ENCODE measurements around the gene KEL. TPM values are rescaled to one million over a fixed set of nuclear protein-coding genes. Genes with fewer than 3 reads are reported as not detected.

The KEL gene
- total RNA-seq, 1 experiment from 2014 or later = 0.91 TPM

DNA sequence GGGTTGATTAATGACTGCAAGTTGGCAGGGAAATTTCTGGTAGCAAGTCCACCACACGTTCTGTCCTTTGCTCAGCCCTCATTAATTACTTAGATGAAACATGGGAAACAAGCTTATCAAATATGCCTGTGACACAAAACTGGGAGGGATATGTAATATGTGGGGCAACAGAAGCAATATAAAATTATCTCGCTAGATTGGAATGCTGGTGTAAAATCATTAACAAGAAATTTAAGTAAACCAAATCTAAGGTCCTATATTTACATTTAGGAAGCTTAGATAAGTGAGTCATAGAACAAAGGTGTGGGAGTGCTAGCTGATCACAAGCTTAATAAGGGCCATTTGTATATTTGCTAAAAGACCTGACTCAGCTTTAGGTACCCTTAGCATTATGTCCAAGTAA is 52.1 kb downstream of the KEL start:
- Histone ChIP-seq H3K9ac (ENCODE audit: low read length) (no peak overlapping the region), H3K4me2 (ENCODE audit: low read length) (no peak overlapping the region), H3K27me3 (ENCODE audit: insufficient read depth, low read length) (peaks cover 7% of the 10 kb centered on the region; the same call in 1 of the 2 replicates), H2AFZ (ENCODE audit: low read depth, low read length, poor library complexity, severe bottlenecking) (no peak overlapping the region), H3K27ac (ENCODE audit: low read depth, low read length) (no peak overlapping the region), H3K36me3 (ENCODE audit: control insufficient read depth in 1 of 2, insufficient read depth in 2 of 2, low read length in 2 of 2) (no peaks in the 10 kb centered on the region), H3K9me2 (ENCODE audit: insufficient read depth) (no peaks in the 10 kb centered on the region), H3K4me1 (ENCODE audit: control insufficient read depth in 1 of 2, insufficient read depth in 2 of 2, low read length in 2 of 2) (no peaks in the 10 kb centered on the region), H3K9me3 (ENCODE audit: control insufficient read depth in 1 of 2, insufficient read depth in 1 of 2, low read depth in 1 of 2, low read length in 2 of 2) (no peaks in the 10 kb centered on the region), H4K20me1 (ENCODE audit: insufficient read depth) (no peaks in the 10 kb centered on the region), H3K4me3 (replicated peaks in 1 of 2; ENCODE audit: low read depth in 1 of 2, low read length in 2 of 2) (no peak overlapping the region), H3K79me2 (ENCODE audit: insufficient read depth, low read length) (no peaks in the 10 kb centered on the region)
- no peak for TF ChIP-seq SP1 (IDR thresholded peaks at IDR 0.05; ENCODE audit: low read depth)
- no peak for TF ChIP-seq RAD21 (IDR thresholded peaks at IDR 0.05; ENCODE audit: low read depth)
- no peak for TF ChIP-seq POLR2A (IDR thresholded peaks at IDR 0.05; ENCODE audit: borderline replicate concordance, extremely low read depth, insufficient read depth, insufficient read length)
- no peak for TF ChIP-seq JUND (IDR thresholded peaks at IDR 0.05)
- TF ChIP-seq CBX3 (IDR thresholded peaks at IDR 0.05; ENCODE audit: low read depth) = no peak
- no peak for TF ChIP-seq POLR2AphosphoS5 (IDR thresholded peaks at IDR 0.05; ENCODE audit: low read depth, low read length)
- TF ChIP-seq EZH2phosphoT487 (IDR thresholded peaks at IDR 0.05; ENCODE audit: borderline replicate concordance) = no peak
- TF ChIP-seq ZFX (IDR thresholded peaks at IDR 0.05) = no peak
- no peak for TF ChIP-seq CTCF (IDR thresholded peaks at IDR 0.05 in 2 of 3, conservative IDR thresholded peaks at IDR 0.05 in 1 of 3; ENCODE audit: borderline replicate concordance in 1 of 3, insufficient read depth in 1 of 3, low read depth in 2 of 3, low read length in 2 of 3)
- no peak for TF ChIP-seq EZH2 (IDR thresholded peaks at IDR 0.05)
- TF ChIP-seq, protein P1, sequence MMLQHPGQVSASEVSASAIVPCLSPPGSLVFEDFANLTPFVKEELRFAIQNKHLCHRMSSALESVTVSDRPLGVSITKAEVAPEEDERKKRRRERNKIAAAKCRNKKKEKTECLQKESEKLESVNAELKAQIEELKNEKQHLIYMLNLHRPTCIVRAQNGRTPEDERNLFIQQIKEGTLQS (IDR thresholded peaks at IDR 0.05) = no peak
- no peak for TF ChIP-seq ZNF274 (IDR thresholded peaks at IDR 0.05; ENCODE audit: low read depth, low read length)
- no peak for TF ChIP-seq REST (IDR thresholded peaks at IDR 0.05; ENCODE audit: low read depth)
- no peak for TF ChIP-seq ZBTB33 (IDR thresholded peaks at IDR 0.05; ENCODE audit: extremely low read depth, insufficient replicate concordance, low read length)
- no peak for TF ChIP-seq YY1 (IDR thresholded peaks at IDR 0.05; ENCODE audit: extremely low read depth, insufficient replicate concordance, low read depth, low read length)
- TF ChIP-seq EGR1 (IDR thresholded peaks at IDR 0.05; ENCODE audit: low read depth) = no peak
- no peak for TF ChIP-seq ELF1 (IDR thresholded peaks at IDR 0.05; ENCODE audit: borderline replicate concordance, low read depth)
- ChIA-PET POLR2A (interaction anchor here (0.9 kb wide), 1 partner anchor 16 kb away, joined by 3 read pairs; no protein-coding TSS in a partner anchor), RAD21 (ENCODE audit: low non-redundant PET in 1 of 2, low total read pairs in 2 of 2, uncharacterized antibody in 2 of 2, unreplicated experiment in 2 of 2) (interaction anchor here in 1 of 2 experiments (1.2 kb wide), 1 partner anchor 51 kb away, joined by 5 read pairs; no protein-coding TSS in a partner anchor), CTCF (interaction anchor here (0.8 to 2.1 kb wide), 14 partner anchors 10 to 305 kb away, joined by 3 to 13 read pairs (median 5); partner anchors contain the start of gene KEL)
- intact Hi-C loops (cut with micrococcal nuclease) = no loop called here
- ATAC-seq = no peak
- no TSS peak for BruUV-seq (replicated peaks)
- no peak for DNase-seq (ENCODE audit: low read depth, low spot score)

Measured in HCT116 (cell line).